ENCODE results near the gene BSDC1. TPM values are rescaled to one million over a fixed set of nuclear protein-coding genes. Genes with fewer than 3 reads are reported as not detected.
A peak's percentile ranks its signal among the peaks of the same experiment; 100 is the strongest.

BSDC1 gene
- total and polyA plus RNA-seq, 10 of the 15 experiments (the other 5 are each of a cell fraction or from before 2014, with no cell fraction given): 3.0 to 39.7 (median 22.8) TPM

- TF ChIP-seq RCOR1 (conservative IDR thresholded peaks at IDR 0.05; ENCODE audit: low read depth, low read length): no peak
- TF ChIP-seq POU2F2 (IDR thresholded peaks at IDR 0.05; ENCODE audit: borderline replicate concordance, low read depth, low read length): no peak; the same call in 2 of the 3 replicates
- TF ChIP-seq ZNF622 (IDR thresholded peaks at IDR 0.05): peak; percentile 53
- TF ChIP-seq BHLHE40 (IDR thresholded peaks at IDR 0.05; ENCODE audit: borderline replicate concordance in 1 of 2, low read depth in 2 of 2, low read length in 1 of 2): peak in 1 of 2 experiments; percentile 52; a peak in 1 of 4 replicates
- peak; percentile 49 for TF ChIP-seq E4F1 (IDR thresholded peaks at IDR 0.05; ENCODE audit: borderline replicate concordance, partially characterized antibody)
- peak; percentile 98 for TF ChIP-seq RELB (IDR thresholded peaks at IDR 0.05; ENCODE audit: low read depth)
- TF ChIP-seq TCF12 (IDR thresholded peaks at IDR 0.05; ENCODE audit: low read depth, low read length): peak; percentile 17; the same call in 1 of the 2 replicates
- no peak for TF ChIP-seq ESRRA (IDR thresholded peaks at IDR 0.05; ENCODE audit: low read length)
- TF ChIP-seq PAX8 (IDR thresholded peaks at IDR 0.05): no peak
- peak; percentile 90 for TF ChIP-seq POLR2AphosphoS5 (IDR thresholded peaks at IDR 0.05; ENCODE audit: low read length)
- TF ChIP-seq CUX1 (IDR thresholded peaks at IDR 0.05; ENCODE audit: insufficient replicate concordance, low read depth, low read length): peak; percentile 21
- peak; percentile 94 for TF ChIP-seq NR2C2 (IDR thresholded peaks at IDR 0.05; ENCODE audit: borderline replicate concordance, control insufficient read depth, insufficient read length, low read depth)
- TF ChIP-seq ZNF207 (IDR thresholded peaks at IDR 0.05; ENCODE audit: borderline replicate concordance): peak; percentile 71
- no peak for TF ChIP-seq TCF7 (IDR thresholded peaks at IDR 0.05; ENCODE audit: borderline replicate concordance)
- no peak for TF ChIP-seq FOS (IDR thresholded peaks at IDR 0.05; ENCODE audit: borderline replicate concordance, extremely low read depth, insufficient read length)
- TF ChIP-seq DPF2 (IDR thresholded peaks at IDR 0.05): no peak
- no peak for TF ChIP-seq CHD1 (IDR thresholded peaks at IDR 0.05; ENCODE audit: low read depth, low read length)
- peak; percentile 75 for TF ChIP-seq SIN3A (IDR thresholded peaks at IDR 0.05; ENCODE audit: low read depth, low read length)
Observed at GRCh38 chr1:32394141-32394889, at the start of gene BSDC1 (continued).

Measured in GM12878 (cell line).